ENCODE results near the gene SPATA18. TPM values are rescaled to one million over a fixed set of nuclear protein-coding genes. Genes with fewer than 3 reads are reported as not detected.

Gene SPATA18, protein sequence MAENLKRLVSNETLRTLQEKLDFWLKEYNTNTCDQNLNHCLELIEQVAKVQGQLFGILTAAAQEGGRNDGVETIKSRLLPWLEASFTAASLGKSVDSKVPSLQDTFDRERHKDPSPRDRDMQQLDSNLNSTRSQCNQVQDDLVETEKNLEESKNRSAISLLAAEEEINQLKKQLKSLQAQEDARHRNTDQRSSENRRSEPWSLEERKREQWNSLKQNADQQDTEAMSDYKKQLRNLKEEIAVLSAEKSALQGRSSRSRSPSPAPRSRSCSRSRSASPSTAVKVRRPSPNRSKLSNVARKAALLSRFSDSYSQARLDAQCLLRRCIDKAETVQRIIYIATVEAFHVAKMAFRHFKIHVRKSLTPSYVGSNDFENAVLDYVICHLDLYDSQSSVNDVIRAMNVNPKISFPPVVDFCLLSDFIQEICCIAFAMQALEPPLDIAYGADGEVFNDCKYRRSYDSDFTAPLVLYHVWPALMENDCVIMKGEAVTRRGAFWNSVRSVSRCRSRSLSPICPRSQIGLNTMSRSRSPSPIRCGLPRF
- total RNA-seq = 6.8 and 11.3 TPM in 2 replicates

DNA sequence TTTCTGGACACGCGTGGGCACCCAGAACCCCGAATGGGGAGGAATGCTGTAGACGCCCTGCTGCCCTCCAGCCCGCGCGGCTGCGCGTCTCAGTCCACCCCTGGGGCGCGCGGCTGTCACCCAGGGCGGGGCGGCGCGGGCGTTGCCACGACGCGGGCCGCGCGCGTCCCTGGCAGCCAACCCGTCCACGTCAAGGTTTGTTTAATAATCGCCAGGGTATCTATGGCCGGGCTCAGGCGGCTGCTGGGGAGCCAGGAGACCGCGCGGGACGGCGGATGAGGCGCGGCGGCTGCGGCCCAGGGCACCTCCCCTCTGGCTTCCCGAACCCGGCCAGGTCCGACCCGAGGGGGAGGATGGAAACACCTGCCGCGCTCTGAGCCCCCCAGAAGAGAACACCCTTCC lies at the start of gene SPATA18:
TSS of gene SPATA18 (plus strand) at position 92 of the 402 bp plus-strand sequence. CDS start 401 bp downstream, outside the sequence.

DNA sequence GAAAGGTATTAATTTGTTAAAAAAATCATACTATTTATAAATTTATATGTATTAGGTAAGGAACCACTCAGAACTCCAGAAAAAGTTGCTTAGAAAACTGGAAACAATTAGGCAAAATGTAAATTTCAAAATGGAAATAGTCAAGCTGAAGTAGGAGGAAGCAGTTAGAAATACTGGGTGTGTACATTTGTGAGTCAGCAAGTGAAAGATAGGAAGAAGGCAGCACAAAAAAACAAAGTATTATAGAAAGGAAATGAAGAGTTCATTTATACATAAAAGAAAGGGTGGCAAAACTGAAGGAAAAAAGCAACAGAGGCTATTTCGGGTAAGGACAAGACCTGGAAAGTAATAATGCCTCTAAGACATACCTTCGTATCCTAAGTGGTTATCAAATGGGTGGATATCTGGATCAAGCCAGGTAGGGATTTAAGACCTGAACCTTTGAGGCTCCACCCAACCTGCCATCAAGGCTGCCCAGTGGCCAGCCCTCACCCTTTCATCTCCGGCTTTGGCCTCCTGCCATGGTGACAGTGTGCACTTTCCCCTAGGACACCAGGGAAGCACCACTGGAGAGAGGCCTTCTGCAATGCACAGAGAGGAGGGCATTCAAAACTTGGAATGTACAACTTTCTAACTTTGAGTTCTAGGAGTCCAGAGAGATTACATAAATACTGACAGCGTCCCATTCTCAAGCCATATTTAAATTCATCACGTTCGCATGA lies 31.0 kb upstream of the SPATA18 start, which contains the start of gene LRRC66:
TSS of gene LRRC66 (minus strand) at position 428 of the 722 bp plus-strand sequence. CDS start 2,750 bp downstream, outside the sequence.

DNA sequence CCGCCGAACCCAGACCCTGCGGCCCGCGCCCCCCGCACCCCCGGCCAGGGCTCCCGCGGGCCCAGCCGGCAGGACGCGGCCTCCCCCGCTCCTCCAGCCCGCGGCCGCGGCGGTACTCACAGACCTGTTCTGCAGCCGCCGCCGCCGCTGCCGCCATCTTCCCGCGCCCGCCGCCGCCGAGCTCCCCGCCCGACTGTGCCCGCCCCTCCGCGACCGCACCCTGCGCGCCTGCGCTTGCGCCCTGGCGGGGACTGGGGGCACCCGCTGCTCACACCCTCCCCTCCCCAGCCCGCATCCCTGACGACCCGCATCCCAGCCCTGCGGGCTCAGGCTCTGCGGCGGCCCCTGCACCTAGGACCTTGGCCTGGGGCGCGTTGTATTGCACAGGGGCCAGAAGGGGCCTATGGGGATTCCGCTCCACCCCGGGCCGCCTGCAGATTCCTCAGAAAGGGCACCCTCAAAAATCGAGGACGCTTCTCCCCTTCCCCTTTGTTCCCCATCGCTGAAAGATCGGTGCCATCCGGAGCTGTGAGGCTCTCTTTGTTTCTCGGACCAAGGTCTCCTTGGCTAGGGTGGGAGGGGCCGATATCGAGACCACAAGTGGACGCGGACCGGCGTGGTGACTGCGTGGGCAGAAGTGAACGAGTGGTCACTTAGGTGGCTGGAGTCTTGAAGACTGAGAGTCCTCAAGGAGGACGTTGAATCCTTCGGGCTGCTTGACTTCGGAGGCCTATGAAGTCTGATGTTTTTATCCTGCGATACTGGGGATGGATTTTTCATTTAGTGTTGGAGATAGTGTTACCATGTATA lies 12.8 kb upstream of the SPATA18 start, which contains the start of gene SGCB:
TSS of gene SGCB (minus strand) at position 197 of the 810 bp plus-strand sequence. CDS start at position 157, 40 bp downstream.

Other genes with a start within 250 kb of the SPATA18 start
- 7.0 and 13.9 TPM in 2 replicates for gene DCUN1D4, start 208.2 kb upstream of the SPATA18 start, total RNA-seq
- gene LRRC66, start 30.9 kb upstream of the SPATA18 start, total RNA-seq = under 0.01 and 0.10 TPM in 2 replicates
- gene SGCB, start 13.0 kb upstream of the SPATA18 start, total RNA-seq = 18.1 and 18.7 TPM in 2 replicates